Measurements from ENCODE around the gene KRTAP12-3.
"Not testable (repeated sequence)": the region's sequence is repeated elsewhere in the genome, so short reads cannot be mapped to it uniquely, and the experiment has no call there.

The KRTAP12-3 gene

DNA sequence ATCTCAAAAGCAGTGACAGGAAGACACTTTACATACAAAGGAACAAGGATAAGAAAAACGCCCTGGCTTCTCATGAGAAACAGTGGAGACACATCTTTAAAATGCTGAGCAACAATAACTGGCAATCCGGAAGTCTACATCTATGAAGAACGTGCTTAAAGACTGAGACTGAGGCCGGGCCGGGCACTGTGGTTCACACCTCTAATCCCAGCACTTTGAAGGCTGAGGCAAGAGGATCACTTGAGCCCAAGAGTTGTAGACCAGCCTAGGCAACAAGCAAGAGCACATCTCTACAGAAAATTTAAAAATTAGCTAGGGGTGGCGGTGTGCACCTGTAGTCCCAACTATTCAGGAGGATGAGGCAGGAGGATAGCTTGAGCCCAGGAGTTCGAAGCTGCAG, 26.3 kb downstream of the KRTAP12-3 start:
- DNase-seq (ENCODE audit: low read depth in 2 of 3, low spot score in 2 of 3): no peak

DNA sequence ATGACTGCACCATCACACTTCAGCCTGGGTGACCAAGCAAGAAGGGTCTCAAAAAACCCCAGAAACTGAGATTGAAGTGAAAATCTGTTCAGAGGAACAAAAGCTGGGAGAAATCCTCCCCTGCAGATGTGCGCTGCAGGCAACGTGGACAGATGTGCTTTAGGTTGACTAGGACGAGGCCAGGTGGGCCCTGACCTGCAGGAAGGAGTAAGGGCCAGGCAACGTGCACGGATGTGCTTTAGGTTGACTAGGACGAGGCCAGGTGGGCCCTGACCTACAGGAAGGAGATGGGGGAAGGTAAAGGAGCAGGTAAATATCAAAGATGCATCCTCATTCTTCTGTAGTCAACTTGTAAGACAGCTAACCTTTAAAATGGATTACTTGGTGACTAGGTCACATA, 26.8 kb downstream of the KRTAP12-3 start:
- DNase-seq (ENCODE audit: low read depth in 2 of 3, low spot score in 2 of 3): no peak

- DNase-seq (ENCODE audit: low read depth in 2 of 3, low spot score in 2 of 3): not testable (repeated sequence)
These were observed 27.3 kb downstream of the KRTAP12-3 start for GRCh38 chr21:44685050-44685449.

DNA sequence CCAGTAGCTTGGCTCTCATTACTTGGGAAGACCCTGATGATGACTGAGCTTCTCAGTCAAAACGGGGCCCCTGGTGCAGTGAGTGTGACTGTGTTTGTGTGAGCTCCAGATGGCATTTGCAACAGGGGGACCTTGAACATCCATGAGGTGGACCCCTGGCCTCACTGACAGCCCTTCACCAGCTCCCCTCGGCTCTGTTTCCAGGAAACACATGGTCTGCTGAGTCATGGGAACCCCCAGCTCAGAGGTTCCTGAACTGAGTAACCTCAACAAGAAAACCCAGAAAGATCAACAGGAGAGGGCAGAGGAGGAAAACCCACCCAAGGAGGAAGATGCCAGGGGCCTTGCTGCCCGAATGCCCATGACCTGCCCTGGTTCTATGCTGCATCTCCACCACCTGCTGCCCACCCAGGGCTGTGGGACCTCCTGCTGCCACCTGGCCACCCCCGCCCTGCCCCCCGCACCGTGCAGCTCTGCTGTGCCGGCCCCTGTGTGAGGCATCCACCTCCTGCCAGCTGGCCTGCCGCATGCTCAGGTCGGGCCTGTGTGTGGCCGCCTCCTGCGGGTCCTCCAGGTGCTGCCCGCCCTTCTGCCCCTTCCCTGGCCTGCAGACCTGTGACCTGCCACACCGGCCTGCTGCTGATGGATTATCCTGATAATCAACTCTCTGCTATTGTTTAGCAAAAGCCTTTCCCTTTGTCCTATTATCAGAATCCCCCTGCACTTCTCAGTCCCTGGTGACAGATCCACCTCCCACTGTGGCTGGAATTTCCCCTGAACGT, 28.5 kb downstream of the KRTAP12-3 start:
- no peak for DNase-seq (ENCODE audit: low read depth in 2 of 3, low spot score in 2 of 3)

- DNase-seq (ENCODE audit: low read depth in 2 of 3, low spot score in 2 of 3): no peak
These were observed 29.3 kb downstream of the KRTAP12-3 start for GRCh38 chr21:44686843-44687561.

DNA sequence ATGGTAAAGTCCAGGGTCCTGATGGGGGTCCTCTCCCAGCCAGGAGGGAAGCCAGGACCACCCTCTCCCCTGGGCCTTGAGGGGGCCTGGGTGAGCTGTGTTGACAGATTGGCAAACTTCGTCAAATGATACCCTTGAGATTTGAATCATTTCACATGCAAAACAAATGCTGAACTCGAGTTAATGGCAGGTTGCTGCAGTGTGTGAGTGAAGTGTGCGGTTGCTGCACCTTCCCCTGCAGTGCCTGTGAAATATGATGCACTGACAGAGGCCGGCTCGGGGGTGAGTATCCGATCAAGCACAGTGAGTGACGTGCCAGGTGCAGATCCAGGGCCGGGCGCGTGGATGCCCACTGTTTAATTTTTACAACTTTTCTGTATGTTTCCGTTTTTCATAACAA, 29.9 kb downstream of the KRTAP12-3 start:
- no peak for DNase-seq (ENCODE audit: low read depth in 2 of 3, low spot score in 2 of 3)

GRCh38 chr21:44689740-44690139, 32.0 kb downstream of the KRTAP12-3 start:
- DNase-seq (ENCODE audit: low read depth in 2 of 3, low spot score in 2 of 3): not testable (repeated sequence)

GRCh38 chr21:44691686-44692085, 34.0 kb downstream of the KRTAP12-3 start:
- DNase-seq (ENCODE audit: low read depth in 2 of 3, low spot score in 2 of 3): no peak

GRCh38 chr21:44692798-44693512, 35.2 kb downstream of the KRTAP12-3 start:
- no peak for DNase-seq (ENCODE audit: low read depth in 2 of 3, low spot score in 2 of 3)

GRCh38 chr21:44694776-44695175, 37.0 kb downstream of the KRTAP12-3 start:
- DNase-seq (ENCODE audit: low read depth in 2 of 3, low spot score in 2 of 3): no peak

GRCh38 chr21:44695184-44695583, 37.5 kb downstream of the KRTAP12-3 start:
- no peak for DNase-seq (ENCODE audit: low read depth in 2 of 3, low spot score in 2 of 3)

DNA sequence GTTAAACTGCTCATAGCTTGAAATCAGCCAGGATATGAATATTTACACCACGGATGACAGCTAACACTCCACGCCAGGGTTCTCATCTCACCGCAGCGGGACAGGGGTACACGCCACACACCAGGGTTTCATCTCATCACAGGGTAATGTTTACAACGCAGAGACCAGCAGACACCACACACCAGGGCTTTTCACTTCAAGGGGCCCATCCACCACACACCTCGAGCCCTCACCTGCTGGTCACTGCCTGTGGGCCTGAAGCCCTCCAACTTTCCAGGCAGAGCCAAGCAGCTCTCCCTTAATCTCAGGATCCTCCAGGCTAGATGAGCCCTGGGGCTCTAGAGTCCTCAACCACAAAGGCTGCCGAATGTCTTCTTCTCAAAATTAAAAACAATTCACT, 37.9 kb downstream of the KRTAP12-3 start:
- no peak for DNase-seq (ENCODE audit: low read depth in 2 of 3, low spot score in 2 of 3)

DNA sequence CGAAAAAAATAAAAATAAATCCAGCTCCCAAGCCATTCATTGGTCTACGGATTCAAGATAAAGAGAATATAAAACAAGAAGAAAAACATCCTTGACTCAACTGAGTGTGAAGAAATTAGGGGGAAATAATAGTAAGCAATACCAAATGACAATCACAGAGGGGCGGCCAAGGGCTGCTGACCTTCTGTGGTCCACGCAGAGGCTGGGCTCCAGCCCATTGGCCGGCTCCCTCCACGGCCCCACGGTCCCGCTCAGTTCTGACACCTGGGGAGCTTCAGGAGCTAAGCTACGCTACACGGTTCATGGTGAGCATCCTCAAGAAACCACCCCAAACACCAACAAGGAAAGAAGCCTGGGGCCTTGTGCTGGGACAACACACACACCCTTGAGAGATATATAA, 38.8 kb downstream of the KRTAP12-3 start:
- no peak for DNase-seq (ENCODE audit: low read depth in 2 of 3, low spot score in 2 of 3)

- not testable (repeated sequence) for DNase-seq (ENCODE audit: low read depth in 2 of 3, low spot score in 2 of 3)
These were observed 39.6 kb downstream of the KRTAP12-3 start, which contains the start of gene KRTAP10-12 for GRCh38 chr21:44697172-44697810. Gene KRTAP10-12, plus strand, starts transcription at chr21:44697172. Its CDS starts 30 bp downstream, at chr21:44697202.

GRCh38 chr21:44697811-44698734, 40.3 kb downstream of the KRTAP12-3 start:
- DNase-seq (ENCODE audit: low read depth in 2 of 3, low spot score in 2 of 3): no peak

GRCh38 chr21:44699502-44700001, 41.8 kb downstream of the KRTAP12-3 start:
- no peak for DNase-seq (ENCODE audit: low read depth in 2 of 3, low spot score in 2 of 3)

GRCh38 chr21:44700101-44701022, 42.6 kb downstream of the KRTAP12-3 start:
- DNase-seq (ENCODE audit: low read depth in 2 of 3, low spot score in 2 of 3): no peak

DNA sequence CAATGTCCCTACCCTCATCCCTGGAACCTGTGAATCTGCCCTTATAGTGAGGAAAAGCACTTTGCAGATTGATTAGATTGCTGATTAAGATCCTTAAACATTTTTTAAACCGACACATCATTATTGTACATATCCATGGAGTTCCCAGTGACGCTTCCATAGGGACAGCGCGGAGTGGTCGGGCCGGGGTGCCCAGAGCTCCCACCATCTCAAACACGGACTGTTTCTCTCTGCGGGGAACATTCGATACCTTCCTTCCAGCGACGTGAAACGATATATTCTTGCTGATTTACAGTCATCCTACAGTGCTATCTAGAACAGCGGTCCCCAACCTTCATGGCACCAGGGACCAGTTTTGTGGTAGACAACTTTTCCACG, 43.3 kb downstream of the KRTAP12-3 start:
- no peak for DNase-seq (ENCODE audit: low read depth in 2 of 3, low spot score in 2 of 3)

GRCh38 chr21:44701541-44701940, 43.8 kb downstream of the KRTAP12-3 start:
- DNase-seq (ENCODE audit: low read depth in 2 of 3, low spot score in 2 of 3): no peak

All from activated CD8-positive, alpha-beta memory T cell treated with anti-CD3 and anti-CD28 coated beads for 48 hours (primary cell).